Body of pancreas (tissue), 4 donors: Measurements from ENCODE around the gene ASGR2.

ENCODE experiments used
- CTCF ChIP-seq, 7 experiments: fragments of 450-650 bp in 4 of 7; fragments of 200-600 bp in 3 of 7; sonication (generic) in 3 of 7; IDR thresholded peaks; one replicate each; pipeline ENCODE4 v1.5.1; 2016 to 2019; ENCODE audit warnings: antibody characterized with exemption in 7 of 7
- POLR2A ChIP-seq, 3 donors: fragments of 450-650 bp; IDR thresholded peaks; one replicate each; pipeline ENCODE4 v1.6.1; 2016; ENCODE audit warnings: antibody characterized with exemption in 3 of 3, mild to moderate bottlenecking in 2 of 3

- TF ChIP-seq CTCF (IDR thresholded peaks at IDR 0.05) (no peak), POLR2A (IDR thresholded peaks at IDR 0.05) (no peak)
Measured at GRCh38 chr17:7070712-7071111, 43.9 kb downstream of the ASGR2 start.
